GM19463 (cell line): ENCODE measurements around the gene TIAM1.
A peak's percentile ranks its signal among the peaks of the same experiment; 100 is the strongest.

Experiments
- ATAC-seq: cut with Tn5 transposase; IDR thresholded peaks from one replicate; pipeline ENCODE4 v1.9.1; 2021; ENCODE audit warnings: mild to moderate bottlenecking, moderate library complexity; ENCODE audit not compliant: unreplicated experiment

The TIAM1 gene

GRCh38 chr21:31213787-31214186 lies 130.3 kb downstream of the TIAM1 start:
- no peak for ATAC-seq

GRCh38 chr21:31211836-31212235 lies 132.2 kb downstream of the TIAM1 start:
- no peak for ATAC-seq

- ATAC-seq: no peak
Measured at GRCh38 chr21:31205412-31205811, 138.6 kb downstream of the TIAM1 start.

GRCh38 chr21:31204801-31205200 lies 139.3 kb downstream of the TIAM1 start:
- no peak for ATAC-seq

GRCh38 chr21:31203431-31204054 lies 140.5 kb downstream of the TIAM1 start:
- ATAC-seq: no peak

DNA sequence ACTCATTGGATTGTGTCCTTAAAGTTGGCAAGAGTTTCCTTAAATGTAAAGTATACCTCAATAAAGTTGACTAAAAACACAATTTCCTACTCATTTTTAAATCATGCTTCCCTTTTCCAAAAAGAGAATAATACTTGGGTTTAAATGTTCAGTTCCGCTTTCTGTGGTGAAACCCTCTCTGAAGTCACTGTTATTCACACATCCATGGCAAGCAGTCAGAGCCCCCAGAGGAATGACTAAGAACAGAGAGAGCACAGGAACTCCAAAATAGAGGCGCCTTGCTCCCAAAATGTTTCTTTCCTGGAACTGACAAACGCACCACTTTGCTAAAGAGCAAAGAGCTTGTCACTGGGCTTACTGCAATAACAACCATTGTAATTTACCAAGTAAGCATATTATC lies 142.5 kb downstream of the TIAM1 start:
- ATAC-seq: peak; percentile 83

DNA sequence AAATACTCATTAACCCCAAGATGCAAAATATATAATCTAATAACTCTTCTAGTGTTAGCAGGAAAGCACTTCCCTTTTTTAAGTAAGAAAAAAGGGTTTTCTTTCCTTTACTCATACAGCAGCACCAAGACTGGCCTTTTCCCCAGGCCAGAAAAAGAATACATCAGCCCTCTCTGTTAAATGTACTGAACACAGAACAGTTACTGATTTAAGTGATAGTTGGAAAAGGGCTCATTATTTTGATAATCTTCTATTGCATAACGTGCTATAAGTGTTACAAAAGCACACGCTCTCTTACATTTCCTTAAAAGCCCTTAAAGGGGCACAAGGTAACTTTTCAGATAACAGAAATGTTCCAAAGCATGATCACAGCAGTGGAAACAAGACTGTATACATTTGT lies 142.9 kb downstream of the TIAM1 start:
- peak; percentile 36 for ATAC-seq

DNA sequence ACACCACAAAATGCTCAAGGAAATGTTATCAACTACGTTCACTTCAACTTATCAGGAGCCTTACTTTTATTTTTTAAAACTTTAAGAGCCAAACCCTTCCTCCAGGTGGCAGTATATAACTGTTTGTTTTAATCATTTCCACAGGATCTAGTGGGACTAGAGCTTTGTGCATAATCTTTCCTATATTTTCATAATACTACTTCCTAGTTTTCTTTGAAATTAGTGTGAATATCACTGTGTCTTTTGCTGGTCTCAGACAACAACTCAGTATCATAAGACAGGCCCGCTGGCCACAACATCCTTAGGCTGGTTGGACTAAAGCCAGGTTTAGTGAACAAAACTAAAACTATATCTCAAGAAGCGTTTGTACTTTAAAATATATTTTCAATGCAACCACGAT lies 145.5 kb downstream of the TIAM1 start:
- no peak for ATAC-seq

- no peak for ATAC-seq
Measured at GRCh38 chr21:31196724-31197123, 147.3 kb downstream of the TIAM1 start.

- ATAC-seq: peak; percentile 60
Measured at GRCh38 chr21:31195334-31196015, 148.6 kb downstream of the TIAM1 start.

- ATAC-seq: no peak
Measured at GRCh38 chr21:31194510-31195293, 149.4 kb downstream of the TIAM1 start.

GRCh38 chr21:31193761-31194160 lies 150.3 kb downstream of the TIAM1 start:
- no peak for ATAC-seq

GRCh38 chr21:31191553-31191952 lies 152.5 kb downstream of the TIAM1 start:
- ATAC-seq: no peak

- no peak for ATAC-seq
Measured at GRCh38 chr21:31190516-31190915, 153.5 kb downstream of the TIAM1 start.

DNA sequence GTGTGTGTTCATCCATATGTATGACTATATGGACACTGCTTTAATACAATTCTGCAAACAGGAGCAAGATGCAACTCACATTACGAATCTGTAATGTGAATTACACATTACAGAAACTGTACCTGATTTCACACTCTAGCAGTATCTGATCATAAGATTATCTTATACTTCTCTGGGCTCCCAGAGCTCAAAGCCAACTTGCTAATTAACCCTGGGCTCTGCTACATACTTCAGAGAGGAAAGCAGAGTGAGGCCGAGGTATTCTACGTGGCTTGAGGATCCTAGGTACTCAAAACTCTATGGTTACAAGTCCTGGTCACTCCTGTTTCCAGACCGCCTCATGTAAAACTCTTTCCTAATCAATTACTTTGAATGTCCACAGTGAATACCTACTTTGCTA lies 156.6 kb downstream of the TIAM1 start:
- ATAC-seq: no peak

DNA sequence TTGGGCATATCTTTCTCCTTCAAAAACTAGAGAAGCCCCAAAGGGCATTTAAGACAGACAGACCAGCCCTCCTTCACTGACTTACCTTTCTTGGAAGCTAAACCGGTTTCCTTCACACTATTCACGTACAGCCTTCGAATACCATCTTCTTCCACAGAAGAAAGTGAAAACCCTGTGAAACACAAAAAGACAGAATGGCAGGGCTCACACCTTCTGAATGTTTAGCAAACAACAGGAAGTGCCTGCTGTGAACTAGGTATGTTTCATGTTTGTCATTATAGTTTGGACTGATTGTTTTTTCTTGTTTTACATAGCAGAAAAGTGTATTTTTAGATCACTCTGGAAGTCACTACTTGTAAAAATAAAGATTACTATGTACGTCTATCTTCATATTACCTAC lies 157.1 kb downstream of the TIAM1 start:
- no peak for ATAC-seq

DNA sequence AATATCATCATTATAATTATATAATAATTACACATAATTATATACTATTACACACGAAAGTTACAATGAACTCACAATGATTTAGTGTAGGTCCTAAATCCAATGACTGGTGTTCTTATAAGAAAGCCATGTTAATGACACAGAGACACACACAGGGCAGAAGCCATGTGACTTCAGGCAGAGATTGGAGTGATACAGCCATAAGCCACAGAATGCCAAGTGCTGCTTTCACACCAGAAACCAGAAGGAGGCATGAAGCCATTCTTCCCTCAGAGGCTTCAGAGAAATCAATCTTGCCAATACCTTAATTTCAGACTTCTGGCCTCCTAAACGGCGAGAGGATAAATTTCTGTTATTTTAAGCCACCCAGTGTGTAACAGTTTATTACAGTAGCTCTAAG lies 158.4 kb downstream of the TIAM1 start:
- ATAC-seq: no peak

DNA sequence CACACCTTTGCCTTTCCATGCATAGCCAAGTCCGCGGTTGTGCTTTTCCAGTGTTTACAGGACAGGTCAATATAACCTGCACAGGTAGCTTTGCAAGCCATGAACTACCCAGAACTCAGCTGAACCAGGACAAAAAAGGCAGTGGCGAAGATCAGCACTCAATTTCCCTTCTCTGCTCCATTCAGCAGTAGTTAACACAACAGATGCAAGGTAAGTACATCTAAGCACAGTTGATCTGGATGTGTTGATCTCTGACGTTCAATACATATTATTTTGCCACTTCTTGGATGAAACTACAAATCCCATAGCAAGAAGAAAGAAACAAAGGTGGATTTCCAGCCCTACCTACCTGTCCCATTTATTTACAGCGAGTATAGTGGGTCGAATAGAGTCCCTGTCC lies 159.2 kb downstream of the TIAM1 start:
- ATAC-seq: no peak

DNA sequence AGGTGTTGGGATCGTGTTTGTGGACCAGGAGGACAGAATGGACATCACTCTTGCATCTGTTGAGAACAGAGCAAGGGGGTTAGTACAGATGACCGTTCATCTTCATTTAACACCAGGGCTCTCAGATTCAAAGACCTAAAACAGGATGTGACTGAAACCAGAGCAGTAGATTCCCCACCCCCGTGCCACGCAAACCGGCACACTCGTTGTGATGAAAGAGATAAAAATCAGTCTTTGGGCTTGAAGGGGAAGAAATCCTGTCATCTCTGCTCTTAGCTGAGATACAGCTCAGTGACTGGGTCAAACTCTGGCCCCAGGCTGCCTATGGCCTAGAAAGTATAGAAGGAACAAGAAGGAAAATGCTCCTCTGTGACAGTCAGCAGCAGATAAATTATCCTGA lies 159.6 kb downstream of the TIAM1 start:
- no peak for ATAC-seq

DNA sequence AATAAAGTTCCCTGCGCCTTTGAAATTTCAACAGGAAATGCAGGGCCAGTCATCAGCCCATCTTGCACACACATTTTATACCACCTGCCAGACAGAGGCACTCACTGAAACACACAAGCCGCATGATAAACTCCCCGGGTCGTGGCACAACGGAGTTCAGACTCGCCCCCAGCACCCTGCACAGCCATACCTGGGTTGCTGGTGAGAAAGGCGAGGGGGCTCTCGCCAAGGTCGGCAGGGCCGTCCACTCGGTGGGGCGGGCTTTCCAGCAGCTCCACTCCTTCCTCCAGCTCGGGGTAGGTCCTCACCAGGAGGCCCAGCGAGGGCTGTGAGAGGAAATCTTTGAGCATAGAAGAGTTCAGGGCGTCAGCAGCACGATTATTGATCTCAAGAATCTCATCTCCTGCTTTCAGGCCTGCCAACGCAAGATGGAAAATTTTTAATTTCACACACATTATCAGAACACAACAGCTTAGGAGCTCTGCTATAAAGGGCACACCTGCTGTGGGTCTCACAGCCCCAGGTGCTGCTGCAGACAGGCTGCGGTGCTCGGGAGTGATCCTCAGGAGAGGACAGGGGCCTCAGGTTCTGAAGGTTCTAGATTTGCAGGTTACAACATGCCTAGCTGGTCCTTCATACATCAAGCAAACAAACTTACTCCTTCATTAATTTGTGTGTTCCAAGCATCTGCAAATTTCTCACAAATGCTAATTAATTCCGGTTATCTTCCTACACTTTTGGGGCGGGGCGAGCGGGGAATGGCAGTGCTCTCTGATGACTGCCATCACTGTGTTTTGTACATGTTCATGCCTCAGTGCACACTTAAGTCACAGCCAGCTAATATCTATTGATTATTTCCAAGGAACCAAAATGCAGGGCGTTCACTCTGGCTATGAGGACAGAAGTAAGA lies 161.6 kb downstream of the TIAM1 start:
- ATAC-seq: no peak
